ENCODE measurements around the gene DOCK4. TPM values are rescaled to one million over a fixed set of nuclear protein-coding genes. Genes with fewer than 3 reads are reported as not detected.

DOCK4 gene
- total RNA-seq, 1 experiment from 2014 or later = 4.9 TPM

DNA sequence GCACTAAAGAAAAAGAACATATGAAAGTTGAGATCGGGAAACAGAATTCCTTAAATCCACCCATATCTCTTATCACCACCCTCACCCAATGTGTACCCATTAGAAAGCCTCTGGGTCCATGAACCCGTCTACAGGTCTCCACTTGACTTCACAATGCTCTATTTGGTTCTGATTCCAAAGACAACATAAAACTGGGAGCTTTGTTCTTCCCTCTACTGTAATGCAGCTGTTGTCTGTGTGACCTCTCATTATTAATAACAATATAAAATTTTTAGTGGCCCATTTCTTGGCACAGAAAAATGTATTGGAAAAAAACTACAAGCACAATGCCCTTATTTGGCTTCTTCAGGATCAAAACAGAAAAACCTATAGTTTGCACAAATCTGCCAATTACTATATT lies 30.0 kb downstream of the DOCK4 start:
- WGBS (ENCODE audit: extremely low coverage, insufficient read length, low lambda C conversion rate) = no CpG with 5 or more reads among the region's 2 CpGs
- no peak overlapping the region for H3T11ph ChIP-seq (ENCODE audit: low read length)
- Mint-ChIP-seq H3K4me3 (no peak overlapping the region), H3K4me1 (peaks cover 7 to 15% of the 10 kb centered on the region in 2 experiments; a peak in 3 of 4 replicates), H3K36me3 (ENCODE audit: insufficient read depth in 1 of 3, low read depth in 3 of 3) (peaks cover 0 to 3% (median 0%) of the 10 kb centered on the region in 3 experiments; a peak in 1 of 7 replicates), H3K27me3 (ENCODE audit: low read depth) (no peaks in the 10 kb centered on the region), H3K27ac (no peak overlapping the region), H3K9me3 (no peaks in the 10 kb centered on the region)
- H2BK12ac ChIP-seq (ENCODE audit: insufficient read length, low read depth, low read length) = no peak overlapping the region
- no peak for DNase-seq
- H4K8ac ChIP-seq (replicated peaks; ENCODE audit: insufficient read length, low read depth, low read length) = no peak overlapping the region
- H3K56ac ChIP-seq (ENCODE audit: insufficient read length, low read depth, low read length) = no peak overlapping the region
- no peak overlapping the region for H3K18ac ChIP-seq (ENCODE audit: insufficient read length, low read depth, low read length)
- H2BK120ac ChIP-seq (ENCODE audit: low read depth, low read length, poor library complexity, severe bottlenecking) = no peak overlapping the region
- no peak overlapping the region for H2BK15ac ChIP-seq (ENCODE audit: low read depth, low read length)
- no peaks in the 10 kb centered on the region for H3K79me1 ChIP-seq (ENCODE audit: insufficient read depth, low read depth, low read length, poor library complexity, severe bottlenecking)
- H3K27me3 ChIP-seq (ENCODE audit: insufficient read depth, low read length) = no peaks in the 10 kb centered on the region
- no peaks in the 10 kb centered on the region for H3K9me3 ChIP-seq (ENCODE audit: control insufficient read depth, low read depth, low read length)
- no peak overlapping the region for H3K4me2 ChIP-seq (ENCODE audit: insufficient read depth, insufficient read length, low read length)
- H2AK5ac ChIP-seq (ENCODE audit: insufficient read length, low read length) = no peak overlapping the region
- peaks cover 9% of the 10 kb centered on the region; the same call in 1 of the 2 replicates for H3K79me2 ChIP-seq (ENCODE audit: insufficient read depth, low read length)
- H3K9ac ChIP-seq (ENCODE audit: extremely low read depth, insufficient read length, low read length) = no peak overlapping the region
- no peak overlapping the region for H4K5ac ChIP-seq (ENCODE audit: insufficient read length, low read depth, low read length)
- H2BK5ac ChIP-seq (ENCODE audit: insufficient read length, low read length) = no peak overlapping the region
- H4K91ac ChIP-seq (ENCODE audit: insufficient read length, low read depth, low read length) = no peak overlapping the region
- H2AFZ ChIP-seq (ENCODE audit: low read length) = no peak overlapping the region
- TF ChIP-seq, protein P1, sequence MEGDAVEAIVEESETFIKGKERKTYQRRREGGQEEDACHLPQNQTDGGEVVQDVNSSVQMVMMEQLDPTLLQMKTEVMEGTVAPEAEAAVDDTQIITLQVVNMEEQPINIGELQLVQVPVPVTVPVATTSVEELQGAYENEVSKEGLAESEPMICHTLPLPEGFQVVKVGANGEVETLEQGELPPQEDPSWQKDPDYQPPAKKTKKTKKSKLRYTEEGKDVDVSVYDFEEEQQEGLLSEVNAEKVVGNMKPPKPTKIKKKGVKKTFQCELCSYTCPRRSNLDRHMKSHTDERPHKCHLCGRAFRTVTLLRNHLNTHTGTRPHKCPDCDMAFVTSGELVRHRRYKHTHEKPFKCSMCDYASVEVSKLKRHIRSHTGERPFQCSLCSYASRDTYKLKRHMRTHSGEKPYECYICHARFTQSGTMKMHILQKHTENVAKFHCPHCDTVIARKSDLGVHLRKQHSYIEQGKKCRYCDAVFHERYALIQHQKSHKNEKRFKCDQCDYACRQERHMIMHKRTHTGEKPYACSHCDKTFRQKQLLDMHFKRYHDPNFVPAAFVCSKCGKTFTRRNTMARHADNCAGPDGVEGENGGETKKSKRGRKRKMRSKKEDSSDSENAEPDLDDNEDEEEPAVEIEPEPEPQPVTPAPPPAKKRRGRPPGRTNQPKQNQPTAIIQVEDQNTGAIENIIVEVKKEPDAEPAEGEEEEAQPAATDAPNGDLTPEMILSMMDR (conservative IDR thresholded peaks at IDR 0.05) = no peak
- no peaks in the 10 kb centered on the region; the same call in 1 of the 2 replicates for H3K4me1 ChIP-seq (ENCODE audit: insufficient read depth, low read length)
- H3K23me2 ChIP-seq (ENCODE audit: insufficient read length, low read depth, low read length, poor library complexity, severe bottlenecking) = no peaks in the 10 kb centered on the region
- H2BK20ac ChIP-seq (ENCODE audit: low read depth, low read length, poor library complexity, severe bottlenecking) = no peak overlapping the region
- H4K20me1 ChIP-seq (ENCODE audit: control insufficient read depth, insufficient read depth, insufficient read length) = no peaks in the 10 kb centered on the region
- no peak overlapping the region for H3K27ac ChIP-seq (ENCODE audit: insufficient read length, low read depth, low read length)
- no peak overlapping the region for H3K23ac ChIP-seq (ENCODE audit: insufficient read length, low read depth, low read length)
- H3K14ac ChIP-seq (ENCODE audit: insufficient read depth, low read length) = no peak overlapping the region
- H3K4ac ChIP-seq (ENCODE audit: low read depth, low read length) = no peak overlapping the region
